ENCODE data around the gene THEMIS.

DNA sequence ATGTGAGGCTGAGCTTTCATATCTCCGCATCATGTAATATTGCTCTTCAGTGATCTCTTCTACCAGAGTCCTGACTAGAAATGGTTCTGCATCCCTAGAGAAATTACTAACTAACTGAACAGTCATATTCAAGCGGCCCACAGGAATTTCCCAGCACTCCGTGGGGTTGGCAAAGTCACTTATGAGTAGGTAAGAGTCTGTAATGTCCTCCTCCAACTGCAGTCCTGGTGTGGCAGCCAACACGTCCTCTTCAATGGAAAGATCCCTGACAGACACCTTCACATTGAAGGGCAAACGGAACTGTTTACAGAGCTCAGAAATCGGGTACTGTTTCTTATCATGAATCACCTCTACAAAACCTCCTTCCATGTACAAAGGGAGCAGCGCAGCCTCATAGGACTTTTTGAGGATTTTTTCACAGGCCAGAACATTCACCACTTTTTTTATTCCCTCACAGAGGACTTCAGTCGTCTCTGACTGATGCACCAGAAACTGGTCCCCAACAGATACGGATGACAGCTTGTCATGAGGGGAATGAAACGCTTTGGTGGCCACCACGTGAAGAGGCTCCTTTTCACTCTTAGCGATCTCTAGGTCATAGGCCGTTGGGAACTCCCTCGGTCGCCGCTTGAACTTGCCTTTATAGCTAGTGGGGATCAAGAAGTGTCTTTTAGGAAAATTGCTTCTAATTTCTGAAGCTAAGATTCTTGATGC is 87.7 kb downstream of the THEMIS start:
- TF ChIP-seq GATA2 (IDR thresholded peaks at IDR 0.05; ENCODE audit: low read depth, low read length) (no peak), GATA3 (IDR thresholded peaks at IDR 0.05; ENCODE audit: low read depth, low read length) (no peak)
